Tongue (tissue), 2 donors: ENCODE data around the gene FBRSL1. TPM values are rescaled to one million over a fixed set of nuclear protein-coding genes. Genes with fewer than 3 reads are reported as not detected.
"Not testable (repeated sequence)": the region's sequence is repeated elsewhere in the genome, so short reads cannot be mapped to it uniquely, and the experiment has no call there.

ENCODE experiments used
- DNase-seq: peaks from one replicate; pipeline ENCODE4 v3.0.0-alpha.2; 2015
- total RNA-seq: library from RNA; depleted of rRNA; stranded (reverse); fragments of >200 nt; gene quantifications from one replicate; pipeline ENCODE4 v1.2.3, GENCODE V29; 2014

The FBRSL1 gene
- total RNA-seq = 10.2 TPM

DNA sequence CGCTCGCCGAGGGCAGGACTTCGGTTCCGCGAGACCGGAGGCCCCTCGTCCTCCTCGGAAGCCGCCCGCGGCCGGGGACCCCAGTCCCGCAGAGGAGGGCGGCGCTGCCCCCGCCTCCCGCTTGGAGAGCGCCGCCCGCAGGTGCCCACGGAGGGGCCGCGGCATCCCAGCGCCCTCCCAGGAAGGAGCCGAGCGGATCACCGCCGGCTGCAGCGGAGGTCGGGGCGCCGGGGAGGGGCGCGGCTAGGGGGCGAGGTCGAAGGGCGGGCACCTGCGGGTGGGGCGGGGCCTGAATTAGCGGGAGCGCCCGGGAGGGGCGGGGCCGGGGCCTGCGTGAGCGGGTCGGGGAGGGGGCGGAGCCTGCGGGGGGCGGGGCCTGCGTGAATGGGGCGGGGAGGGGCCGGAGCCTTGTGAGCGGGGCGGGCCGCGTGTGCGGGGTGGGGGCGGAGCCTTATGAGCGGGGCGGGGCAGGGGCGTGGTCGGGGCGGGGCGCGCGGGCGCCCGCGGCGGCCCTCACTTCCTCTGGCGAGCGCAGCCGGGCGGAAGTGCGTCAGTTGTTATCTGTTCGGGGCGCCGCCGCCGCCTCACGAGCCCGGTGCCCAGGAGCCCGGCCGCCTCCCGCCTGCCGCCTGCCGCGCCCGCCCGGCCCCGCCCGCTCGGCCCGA lies at the start of gene FBRSL1:
FBRSL1 (plus strand) TSS at position 550 of the 665 bp plus-strand sequence.
- DNase-seq = peak; percentile 94

DNA sequence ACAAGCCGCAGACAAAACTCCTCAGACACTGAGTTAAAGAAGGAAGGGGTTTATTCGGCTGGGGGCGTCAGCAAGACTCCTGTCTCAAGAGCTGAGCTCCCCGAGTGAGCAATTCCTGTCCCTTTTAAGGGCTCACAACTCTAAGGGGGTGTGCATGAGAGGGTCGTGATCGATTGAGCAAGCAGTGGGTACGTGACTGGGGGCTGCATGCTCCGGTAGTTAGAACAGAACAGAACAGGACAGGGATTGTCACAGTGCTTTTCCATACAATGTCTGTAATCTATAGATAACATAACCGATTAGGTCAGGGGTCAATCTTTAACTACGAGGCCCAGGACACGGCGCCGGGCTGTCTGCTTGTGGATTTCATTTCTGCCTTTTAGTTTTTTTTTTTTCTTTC lies 49.5 kb upstream of the FBRSL1 start:
- not testable (repeated sequence) for DNase-seq

DNA sequence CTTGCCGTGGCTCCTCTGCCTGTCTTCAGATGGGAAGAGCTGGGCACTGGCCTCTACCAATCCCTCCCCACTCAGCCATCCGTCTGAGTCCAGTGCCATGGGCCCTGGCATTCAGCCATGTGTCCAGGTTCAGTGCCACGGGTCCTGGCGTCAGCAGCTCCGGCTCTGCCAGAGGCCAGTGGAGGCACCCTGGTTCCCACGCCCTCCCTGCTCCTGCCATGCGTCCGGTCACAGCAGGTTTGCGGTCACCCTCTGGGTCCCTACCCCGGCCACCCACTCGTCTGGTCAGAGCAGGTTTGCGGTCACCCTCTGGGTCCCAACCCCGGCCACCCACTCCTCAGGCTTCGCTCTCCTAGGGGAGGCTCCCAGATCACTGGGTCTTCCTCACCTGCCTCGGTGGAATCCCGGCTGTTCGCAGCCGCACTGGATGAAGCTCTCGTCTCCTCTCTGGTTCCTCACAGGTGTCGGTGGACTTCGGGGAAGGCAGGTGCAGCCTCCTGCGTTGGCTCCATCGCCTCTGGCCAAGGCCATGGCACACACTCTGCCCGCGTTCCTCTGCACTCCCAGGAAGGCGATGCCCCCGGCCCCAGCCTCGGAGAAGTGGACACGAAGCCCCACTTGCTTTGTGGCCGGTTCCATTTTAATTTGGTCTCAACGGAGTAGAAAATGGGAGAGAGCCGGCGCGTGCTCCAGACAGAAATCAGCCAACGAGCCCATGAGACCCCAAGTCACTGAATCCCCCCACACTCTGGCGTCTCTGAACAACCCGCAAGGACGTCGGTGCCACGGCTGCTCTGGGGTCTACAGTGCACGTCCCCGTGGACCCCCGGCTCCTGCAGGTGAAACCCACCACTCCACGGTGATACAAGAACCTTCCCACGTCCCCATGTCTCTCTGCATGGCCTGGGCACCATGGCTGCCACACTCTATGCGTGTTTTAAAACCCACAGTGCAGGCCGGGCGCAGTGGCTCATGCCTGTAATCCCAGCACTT lies 47.8 kb upstream of the FBRSL1 start:
- no peak for DNase-seq

DNA sequence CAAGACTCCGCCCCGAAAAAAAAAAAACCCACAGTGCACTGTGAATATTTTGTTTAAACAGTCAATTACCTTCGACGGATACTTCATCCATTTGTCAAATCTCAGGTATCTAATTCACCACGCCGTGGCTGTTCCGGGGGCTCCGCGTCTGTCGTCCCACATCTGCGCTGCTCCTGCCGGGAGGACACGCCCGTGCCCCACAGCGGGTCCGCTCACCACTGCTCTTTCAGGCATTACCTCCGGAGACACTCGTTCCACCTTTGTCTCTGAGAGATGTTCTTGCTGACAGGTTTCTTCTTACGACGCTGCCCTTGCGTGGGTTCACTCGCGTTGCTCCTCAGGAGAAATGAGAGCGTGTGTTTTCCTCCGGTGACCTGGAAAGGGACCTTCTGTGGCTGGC lies 46.9 kb upstream of the FBRSL1 start:
- no peak for DNase-seq

DNA sequence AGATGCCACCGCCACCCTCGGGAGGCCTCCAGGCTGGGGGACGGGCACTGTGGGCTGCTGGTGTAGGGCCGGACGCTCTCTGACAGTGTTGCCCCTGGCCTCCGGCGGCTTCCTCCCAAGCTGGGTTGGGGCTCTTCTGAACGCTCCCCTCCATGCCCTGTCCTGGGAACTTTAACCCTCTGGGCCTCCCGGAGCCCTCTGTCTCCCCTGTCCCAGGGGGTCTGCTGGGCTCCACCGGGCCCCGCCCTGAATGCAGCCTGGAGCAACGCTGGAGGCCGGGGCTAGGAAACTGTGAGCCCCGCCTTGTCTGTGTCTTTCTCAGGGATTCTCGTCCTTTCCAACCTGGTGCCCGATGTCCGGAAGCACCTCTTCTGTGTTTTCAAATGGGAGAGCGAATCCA lies 45.7 kb upstream of the FBRSL1 start:
- DNase-seq = no peak

DNA sequence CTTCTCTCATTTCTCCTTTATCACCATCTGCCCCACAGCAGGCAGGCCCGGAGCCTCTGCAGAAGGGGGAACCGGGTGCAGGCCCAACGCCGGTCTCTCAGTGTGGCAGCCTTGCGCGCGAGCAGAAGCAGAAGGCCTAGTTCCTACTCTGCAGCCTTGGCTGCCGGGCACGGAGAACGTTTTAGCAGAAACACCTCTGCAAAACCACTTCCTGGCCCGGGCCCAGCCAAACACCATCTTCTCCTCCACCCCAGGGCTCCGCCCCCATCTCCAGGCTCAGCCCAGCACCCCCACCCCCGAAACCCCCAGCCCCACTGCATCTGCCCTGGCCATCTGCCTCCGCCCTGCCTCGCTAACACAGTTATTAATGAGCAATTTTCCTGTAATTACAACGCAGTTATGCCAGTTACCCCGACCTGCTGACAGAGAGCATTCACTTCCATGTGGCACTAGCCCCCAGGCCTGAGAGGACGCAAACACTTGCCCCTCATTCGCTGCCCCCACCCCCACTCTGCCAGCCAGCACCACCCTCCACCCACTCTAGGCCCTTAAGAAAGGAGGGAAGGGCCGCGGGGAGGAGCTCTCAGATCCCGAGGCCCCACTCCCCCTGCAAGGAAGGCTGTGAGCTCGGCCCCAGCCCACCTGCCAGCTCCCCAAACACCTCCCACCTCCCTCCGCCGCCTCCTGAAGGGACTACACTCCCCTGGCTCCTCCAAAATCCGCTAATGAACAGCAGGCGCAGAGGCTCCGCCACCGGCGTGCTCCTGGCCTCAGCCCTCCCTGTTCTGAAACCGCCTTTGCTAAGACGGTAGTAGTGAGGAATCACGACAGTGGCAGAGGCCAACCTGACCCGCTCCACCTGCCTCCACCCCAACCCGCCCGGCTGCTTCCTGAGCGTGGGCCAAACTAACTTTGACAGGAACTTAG lies 44.7 kb upstream of the FBRSL1 start:
- DNase-seq = peak; percentile 58

DNA sequence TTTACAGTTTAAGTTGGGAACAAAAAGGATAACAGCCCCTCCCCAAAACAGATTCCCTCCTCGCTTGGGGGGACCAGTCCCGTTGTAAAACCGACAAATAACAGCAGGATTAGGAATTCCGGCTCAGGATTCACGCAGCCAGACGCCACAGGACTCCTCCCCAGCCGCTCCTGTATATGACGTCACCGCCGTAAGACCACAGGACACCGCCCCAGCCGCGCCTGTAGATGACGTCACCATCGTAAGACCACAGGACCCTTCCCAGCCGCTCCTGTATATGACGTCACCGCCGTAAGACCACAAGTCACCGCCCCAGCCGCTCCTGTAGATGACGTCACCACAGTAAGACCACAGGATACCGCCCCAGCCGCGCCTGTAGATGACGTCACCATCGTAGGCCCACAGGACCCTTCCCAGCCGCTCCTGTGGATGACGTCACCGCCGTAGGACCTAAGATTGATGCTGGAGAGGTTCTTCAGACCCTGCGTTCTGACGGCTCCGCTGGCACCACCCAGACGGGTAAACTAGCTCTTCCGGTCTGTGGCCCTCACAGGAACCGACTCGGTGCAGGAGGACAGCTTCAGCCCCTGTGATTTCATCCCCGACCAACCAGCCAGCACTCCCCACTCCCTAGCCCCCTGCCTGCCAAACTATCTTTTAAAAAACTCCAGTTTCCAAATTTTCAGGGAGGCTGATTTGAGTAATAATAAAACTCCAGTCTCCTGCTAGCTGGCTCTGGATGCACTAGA lies 43.9 kb upstream of the FBRSL1 start:
- DNase-seq = peak; percentile 75

DNA sequence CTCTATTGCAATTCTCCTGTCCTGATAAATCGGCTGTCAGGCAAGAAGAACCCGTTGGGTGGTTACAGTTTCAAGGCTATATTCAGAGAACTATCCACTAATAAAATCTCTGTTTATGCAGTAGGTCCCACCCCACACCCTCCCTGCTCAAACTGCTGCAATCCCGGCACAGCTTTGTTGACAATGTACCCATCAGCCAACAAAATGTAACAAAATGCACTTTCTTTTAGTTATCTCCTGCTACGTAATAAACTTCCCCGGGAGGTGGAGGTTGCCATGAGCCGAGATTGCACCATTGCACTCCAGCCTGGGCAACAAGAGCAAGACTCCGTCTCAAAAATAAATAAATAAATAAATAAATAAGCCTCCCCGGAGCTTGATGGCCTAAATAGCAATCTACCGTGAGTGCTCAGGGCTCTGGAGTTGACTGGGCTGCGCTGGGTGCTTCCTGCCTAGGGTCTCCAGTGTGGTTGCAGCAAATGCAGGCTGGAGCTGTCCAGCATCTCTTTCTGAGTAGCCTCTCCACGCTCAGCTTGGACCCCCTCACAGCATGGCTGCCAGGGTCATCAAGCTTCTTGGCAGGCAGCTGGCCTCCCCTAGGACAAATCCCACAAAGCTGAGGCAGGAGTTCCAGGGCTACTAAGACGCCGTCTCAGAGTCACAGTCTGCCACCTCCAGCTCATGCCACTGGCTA lies 43.2 kb upstream of the FBRSL1 start:
- DNase-seq = no peak

DNA sequence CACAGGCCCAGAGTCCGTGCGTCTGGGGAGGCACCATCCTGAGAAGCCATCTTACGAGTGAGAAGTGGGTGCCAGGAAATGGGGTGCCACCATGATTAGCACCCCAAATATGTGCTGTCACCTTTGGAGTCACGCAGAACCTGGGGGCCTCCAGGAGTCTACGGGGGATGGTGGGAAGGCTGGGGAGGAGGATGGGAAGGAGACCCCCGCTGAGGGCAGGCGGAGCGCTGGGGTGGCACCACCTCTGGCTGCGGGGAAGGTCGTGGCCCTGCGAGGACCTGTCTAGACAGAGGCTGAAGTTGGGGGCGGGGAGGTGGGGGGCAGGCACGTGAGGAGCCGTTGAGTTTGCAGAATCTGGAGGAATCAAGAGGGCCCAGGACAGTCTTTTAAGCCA lies 42.6 kb upstream of the FBRSL1 start:
- no peak for DNase-seq

DNA sequence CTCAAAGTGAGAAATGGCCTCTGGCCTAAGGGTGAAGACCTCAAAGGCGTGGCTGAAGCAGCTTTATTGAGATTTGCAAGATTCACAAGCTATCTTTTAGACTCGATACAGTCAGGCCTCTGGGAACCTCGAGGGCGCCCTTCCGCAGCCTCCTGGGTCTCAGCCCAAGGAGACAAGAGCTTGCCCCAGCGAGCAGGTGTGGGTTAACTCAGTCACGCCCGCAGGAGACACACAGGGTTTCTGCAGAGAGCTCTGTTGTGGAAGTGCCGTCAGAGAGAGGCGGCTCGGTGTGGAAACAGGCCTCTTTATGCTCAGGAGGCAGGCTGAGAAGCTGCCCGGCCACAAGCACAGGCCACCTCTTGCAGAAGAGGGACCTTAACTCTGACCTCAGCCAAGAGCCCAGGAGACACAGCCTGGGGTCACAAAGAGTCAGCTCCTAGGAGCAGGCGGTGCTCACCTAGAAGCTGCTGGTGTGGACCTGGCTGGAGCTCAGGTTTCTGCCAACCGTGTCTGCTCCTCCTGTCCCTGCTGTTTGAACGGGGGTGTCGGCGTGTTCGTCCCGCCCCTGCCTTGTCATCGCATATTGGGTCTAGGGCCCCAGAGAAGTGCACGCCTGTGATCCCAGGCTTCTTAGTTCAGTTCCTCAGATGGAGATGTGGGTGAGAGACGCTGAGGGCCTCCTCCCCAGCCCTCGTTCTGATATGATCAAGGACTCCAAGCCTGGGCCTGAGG lies 42.1 kb upstream of the FBRSL1 start:
- no peak for DNase-seq

DNA sequence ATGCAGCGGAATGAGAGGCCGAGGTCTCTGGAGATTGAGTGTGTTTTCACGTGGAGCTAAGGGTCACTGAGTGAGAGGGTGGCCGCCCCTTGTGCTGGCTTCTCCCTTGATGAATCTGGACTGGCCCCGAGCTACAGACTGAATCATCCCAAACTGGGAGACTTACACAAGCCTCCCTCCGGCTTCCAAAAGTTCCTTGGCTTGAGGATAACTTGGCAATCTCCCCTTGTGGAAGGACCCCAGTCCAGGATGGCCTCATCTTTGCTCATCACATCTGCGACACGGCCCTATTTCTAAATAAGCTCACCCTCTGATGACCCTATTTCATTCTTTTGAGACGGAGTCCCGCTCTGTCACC lies 41.5 kb upstream of the FBRSL1 start:
- no peak for DNase-seq

DNA sequence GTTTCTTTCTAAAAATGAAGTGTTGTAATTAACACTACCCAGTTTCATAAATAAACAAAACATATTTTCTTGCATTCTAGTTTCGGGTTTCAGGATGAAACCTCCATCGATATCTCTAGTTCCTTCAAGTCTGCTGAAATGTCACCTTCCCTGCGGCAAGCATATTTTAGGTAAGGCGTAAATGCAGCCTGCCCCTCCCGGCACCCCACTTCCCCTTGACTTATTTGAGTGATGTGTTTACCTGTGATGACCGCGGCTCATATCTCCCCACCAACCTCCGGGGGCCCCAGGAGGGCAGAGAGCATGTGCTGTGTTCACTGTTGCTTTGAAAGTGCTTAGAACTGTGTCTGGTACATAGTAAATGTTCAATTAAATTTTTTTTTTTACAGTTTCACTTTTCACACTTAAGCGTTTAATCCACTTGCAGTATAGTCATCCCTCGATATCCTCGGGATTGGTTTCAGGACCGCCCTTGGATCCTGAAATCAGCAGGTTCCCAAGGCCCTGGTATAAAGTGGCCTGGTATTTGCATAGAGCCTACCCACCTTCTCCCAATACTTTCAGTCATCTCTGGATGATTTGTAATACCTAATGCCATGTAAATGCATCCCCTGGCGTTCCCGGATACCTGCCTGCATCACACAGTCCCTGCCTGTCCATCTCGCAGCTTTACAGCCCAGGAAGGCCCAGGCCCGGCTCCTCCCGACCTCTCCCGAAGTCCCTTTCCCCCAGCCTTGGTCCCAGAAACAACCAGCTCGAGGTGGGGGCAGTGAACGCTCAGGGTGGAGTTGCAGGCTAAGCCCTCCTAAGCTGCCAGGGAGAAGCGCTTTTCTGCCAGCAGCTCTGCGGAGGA lies 40.2 kb upstream of the FBRSL1 start:
- DNase-seq = no peak

DNA sequence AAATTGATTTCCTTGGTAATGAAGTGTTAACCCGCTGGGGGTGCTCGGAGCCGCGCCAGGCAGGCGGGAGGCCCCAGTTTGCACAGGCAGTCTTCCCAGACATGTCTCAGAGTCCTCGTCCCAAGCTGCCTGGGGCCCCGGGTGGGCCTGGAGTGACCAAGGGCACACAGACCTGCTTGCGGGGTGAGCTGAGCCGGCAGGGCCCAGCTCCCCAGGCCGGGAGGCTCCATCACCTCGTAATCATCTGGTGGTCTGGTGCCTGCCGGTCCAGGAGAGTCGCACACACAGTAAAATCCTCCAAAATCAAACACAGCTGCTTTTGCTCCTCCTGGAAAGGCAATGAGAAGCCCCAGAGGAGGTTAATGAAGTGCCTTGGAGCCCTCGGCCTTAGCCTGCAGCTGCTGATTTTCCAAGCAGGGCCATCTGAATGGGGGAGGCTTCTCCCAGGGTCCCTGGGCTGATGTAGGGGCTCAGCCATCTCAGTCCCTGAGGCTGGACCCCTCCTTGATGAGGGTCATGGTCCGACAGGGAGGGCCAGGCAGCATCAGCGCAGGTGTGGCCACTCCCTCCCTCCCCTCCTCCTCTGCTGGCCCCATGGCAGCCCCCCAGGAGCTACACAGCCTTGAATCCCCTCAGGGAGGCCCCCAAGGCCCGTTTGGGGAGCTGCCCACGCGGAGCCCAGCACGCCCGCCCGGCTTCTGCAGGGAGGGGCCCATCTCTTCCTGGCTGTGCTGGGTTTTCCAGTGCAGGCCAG lies 39.4 kb upstream of the FBRSL1 start:
- DNase-seq = peak; percentile 92

DNA sequence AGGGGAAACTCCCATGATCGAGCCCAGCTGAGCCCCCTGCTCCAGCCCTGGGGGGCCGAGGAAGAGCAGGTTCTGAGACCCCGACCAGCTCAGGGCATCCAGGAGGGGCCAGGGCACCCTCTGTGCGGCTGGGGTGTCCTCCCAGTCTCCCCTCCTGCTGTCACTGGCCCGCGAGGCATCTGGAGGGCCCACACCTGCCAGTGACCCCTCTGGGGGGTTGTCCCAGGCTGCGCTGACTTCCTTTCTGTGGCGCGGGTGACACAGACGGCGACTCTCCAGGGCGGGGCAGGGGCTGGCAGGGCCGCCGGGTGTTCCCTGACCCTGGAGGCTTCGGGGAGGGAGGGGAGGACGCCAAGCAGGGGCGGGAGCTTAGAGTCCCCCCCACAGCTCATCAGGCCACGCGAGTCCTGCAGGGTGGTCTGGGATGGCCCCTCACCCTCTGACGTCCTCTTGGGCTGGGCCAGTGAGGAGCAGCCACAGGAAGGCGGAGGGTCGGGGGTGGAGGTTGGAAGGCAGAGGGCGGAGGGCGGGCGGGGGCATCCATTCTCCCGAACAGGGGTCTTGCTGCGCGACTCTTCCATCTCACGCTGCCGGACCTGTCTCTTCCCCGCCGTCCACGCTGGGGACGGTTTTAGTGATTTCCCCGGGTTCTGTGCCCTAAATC lies 38.6 kb upstream of the FBRSL1 start:
- no peak for DNase-seq

DNA sequence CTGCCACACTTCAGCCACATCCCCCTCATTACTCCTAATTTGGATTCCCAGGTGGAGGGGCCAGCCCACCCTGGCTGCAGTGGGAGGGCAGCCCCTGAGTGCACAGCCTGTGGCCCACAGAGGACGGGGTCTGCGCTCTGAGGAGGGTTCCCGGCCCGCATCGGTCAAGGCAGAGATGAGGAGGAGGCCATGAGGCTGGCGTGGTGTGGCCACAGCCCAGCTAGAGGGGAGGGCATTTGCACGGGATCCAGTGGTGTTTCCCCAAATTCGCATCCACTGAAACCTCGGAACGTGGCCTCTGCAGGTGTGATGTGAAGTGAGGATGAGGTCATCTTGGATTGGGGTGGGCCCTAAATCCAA lies 38.1 kb upstream of the FBRSL1 start:
- no peak for DNase-seq

DNA sequence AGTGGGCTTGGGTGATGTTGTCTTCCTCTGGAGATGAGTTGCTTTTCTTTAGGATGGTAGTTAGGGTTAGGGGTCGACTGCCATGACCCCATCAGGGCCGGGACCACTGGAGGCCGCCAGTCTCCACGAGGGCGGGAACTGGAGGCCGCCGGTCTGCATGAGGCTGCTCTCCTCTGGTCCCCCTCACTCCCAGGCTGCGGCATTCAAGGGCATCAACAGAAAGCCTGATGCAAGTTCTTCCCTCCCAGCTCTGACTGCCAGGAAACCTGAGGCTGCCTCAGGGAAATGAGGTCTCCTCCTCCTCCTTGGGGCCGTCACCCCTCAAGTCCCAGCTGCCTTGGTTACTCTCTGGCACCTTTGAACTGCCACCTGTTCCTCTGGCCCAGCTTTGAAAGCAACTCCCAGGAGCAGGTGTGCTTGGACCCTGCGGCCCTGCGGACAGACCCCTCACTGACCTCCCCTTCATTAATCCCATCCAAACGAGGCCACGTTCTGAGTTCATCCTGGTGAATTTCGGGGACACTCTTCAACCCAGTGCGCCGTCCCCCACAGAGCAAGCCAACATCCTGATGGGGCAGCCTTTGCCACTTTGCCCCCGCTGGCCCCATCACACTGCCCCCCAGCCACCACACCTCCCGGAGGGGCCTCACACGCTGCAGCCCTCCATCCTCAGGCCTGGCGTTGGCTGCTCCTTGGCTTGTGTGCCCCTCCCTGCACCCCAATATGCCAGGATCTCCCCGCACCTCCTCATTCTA lies 37.2 kb upstream of the FBRSL1 start:
- DNase-seq = no peak
